HG02798 (cell line): ENCODE results near the gene EME2.
"Not testable (repeated sequence)": the region's sequence is repeated elsewhere in the genome, so short reads cannot be mapped to it uniquely, and the experiment has no call there.

Experiments used
- ATAC-seq: cut with Tn5 transposase; IDR thresholded peaks from one replicate; pipeline ENCODE4 v1.9.1; 2021; ENCODE audit warnings: mild to moderate bottlenecking; ENCODE audit not compliant: unreplicated experiment, poor library complexity

The EME2 gene

GRCh38 chr16:1789643-1790045 lies 17.0 kb downstream of the EME2 start:
- no peak for ATAC-seq

GRCh38 chr16:1790261-1790610 lies 17.6 kb downstream of the EME2 start:
- no peak for ATAC-seq

- ATAC-seq = no peak
These were observed 18.1 kb downstream of the EME2 start for GRCh38 chr16:1790611-1791255.

- no peak for ATAC-seq
These were observed 18.8 kb downstream of the EME2 start for GRCh38 chr16:1791256-1791942.

- ATAC-seq = no peak
These were observed 19.6 kb downstream of the EME2 start for GRCh38 chr16:1791943-1792812.

GRCh38 chr16:1792836-1793577 lies 20.4 kb downstream of the EME2 start:
- no peak for ATAC-seq

GRCh38 chr16:1793578-1794220 lies 21.1 kb downstream of the EME2 start, which contains the start of gene IGFALS:
TSS of gene IGFALS (minus strand) at chr16:1793705. CDS start at chr16:1793652, 53 bp downstream.
- ATAC-seq = no peak

- no peak for ATAC-seq
These were observed 21.7 kb downstream of the EME2 start for GRCh38 chr16:1794221-1794871.

GRCh38 chr16:1794908-1795666 lies 22.5 kb downstream of the EME2 start:
- no peak for ATAC-seq

GRCh38 chr16:1799263-1799662 lies 26.7 kb downstream of the EME2 start:
- ATAC-seq = not testable (repeated sequence)

GRCh38 chr16:1800701-1801100 lies 28.1 kb downstream of the EME2 start:
- no peak for ATAC-seq

- ATAC-seq = no peak
These were observed 35.0 kb downstream of the EME2 start for GRCh38 chr16:1807626-1808025.

GRCh38 chr16:1808691-1809090 lies 36.1 kb downstream of the EME2 start:
- ATAC-seq = no peak

- ATAC-seq = no peak
These were observed 36.7 kb downstream of the EME2 start for GRCh38 chr16:1809281-1809801.

GRCh38 chr16:1810106-1810505 lies 37.5 kb downstream of the EME2 start:
- ATAC-seq = no peak

GRCh38 chr16:1810536-1810935 lies 37.9 kb downstream of the EME2 start:
- no peak for ATAC-seq

GRCh38 chr16:1812732-1813163 lies 40.1 kb downstream of the EME2 start:
- no peak for ATAC-seq

GRCh38 chr16:1815461-1815860 lies 42.9 kb downstream of the EME2 start:
- no peak for ATAC-seq
